HepG2 (cell line): ENCODE measurements around the gene GSDMA. TPM values are rescaled to one million over a fixed set of nuclear protein-coding genes. Genes with fewer than 3 reads are reported as not detected.

Experiments
- AGO1 ChIP-seq: fragments of 200-400 bp; formaldehyde crosslinking; IDR thresholded peaks from 2 replicates; pipeline ENCODE4 v1.6.1; 2017; ENCODE audit warnings: mild to moderate bottlenecking, low read depth, low read length, moderate library complexity; ENCODE audit not compliant: poor library complexity, severe bottlenecking
- CBFB ChIP-seq: sonication (generic); formaldehyde crosslinking; IDR thresholded peaks from 2 replicates; pipeline ENCODE4 v1.4.0; 2020; ENCODE audit warnings: missing genetic modification reagents
- EHMT2 ChIP-seq: fragments of 200-600 bp; sonication (generic); IDR thresholded peaks from 2 replicates; pipeline ENCODE4 v1.7.0; 2017; ENCODE audit warnings: antibody characterized with exemption, low read depth, low read length, borderline replicate concordance
- ELF3 ChIP-seq: IDR thresholded peaks from 2 replicates; pipeline ENCODE4 v1.6.1; 2016; ENCODE audit warnings: missing genetic modification reagents, missing compliant biosample characterization
- HNRNPK ChIP-seq: fragments of 200-400 bp; formaldehyde crosslinking; IDR thresholded peaks from 2 replicates; pipeline ENCODE4 v1.6.1; 2018; ENCODE audit warnings: low read length, low read depth, moderate library complexity, mild to moderate bottlenecking; ENCODE audit not compliant: poor library complexity, severe bottlenecking
- HOXA7 ChIP-seq: sonication (generic); formaldehyde crosslinking; IDR thresholded peaks from 2 replicates; pipeline ENCODE4 v1.8.1; 2022; ENCODE audit warnings: mild to moderate bottlenecking, missing genetic modification reagents, moderate library complexity
- KLF6 ChIP-seq: IDR thresholded peaks from 2 replicates; pipeline ENCODE4 v1.8.0; 2016; ENCODE audit warnings: missing biosample characterization, missing genetic modification reagents
- MED13 ChIP-seq: sonication (generic); formaldehyde crosslinking; IDR thresholded peaks from 2 replicates; pipeline ENCODE4 v1.5.0; 2020; ENCODE audit warnings: missing genetic modification reagents
- MEF2D ChIP-seq: sonication (generic); formaldehyde crosslinking; IDR thresholded peaks from 2 replicates; pipeline ENCODE4 v1.5.1; 2020; ENCODE audit warnings: mild to moderate bottlenecking, missing genetic modification reagents
- NR2C2 ChIP-seq: sonication (generic); formaldehyde crosslinking; IDR thresholded peaks from 2 replicates; pipeline ENCODE4 v1.4.0; 2020; ENCODE audit warnings: missing genetic modification reagents, mild to moderate bottlenecking, moderate library complexity, borderline replicate concordance
- SKI ChIP-seq: fragments of 450-650 bp; IDR thresholded peaks from one replicate; pipeline ENCODE4 v1.6.1; 2018; ENCODE audit warnings: mild to moderate bottlenecking; ENCODE audit not compliant: partially characterized antibody
- TOPORS ChIP-seq: sonication (generic); formaldehyde crosslinking; IDR thresholded peaks from 2 replicates; pipeline ENCODE4 v1.8.0; 2023; ENCODE audit warnings: mild to moderate bottlenecking, missing genetic modification reagents
- ZFP90 ChIP-seq: sonication (generic); formaldehyde crosslinking; IDR thresholded peaks from 2 replicates; pipeline ENCODE4 v1.8.0; 2022; ENCODE audit warnings: missing genetic modification reagents, mild to moderate bottlenecking, inconsistent platforms, borderline replicate concordance
- ZNF337 ChIP-seq: sonication (generic); formaldehyde crosslinking; IDR thresholded peaks from 2 replicates; pipeline ENCODE4 v1.5.1; 2020; ENCODE audit warnings: missing genetic modification reagents, low read depth, mild to moderate bottlenecking, borderline replicate concordance
- ZNF432 ChIP-seq: sonication (generic); formaldehyde crosslinking; IDR thresholded peaks from 2 replicates; pipeline ENCODE4 v1.5.0; 2020; ENCODE audit warnings: missing genetic modification reagents, mild to moderate bottlenecking, borderline replicate concordance
- ZNF75D ChIP-seq: sonication (generic); formaldehyde crosslinking; IDR thresholded peaks from 2 replicates; pipeline ENCODE4 v1.8.1; 2023; ENCODE audit warnings: missing genetic modification reagents, mild to moderate bottlenecking, borderline replicate concordance
- polyA plus RNA-seq, 8 experiments: library from polyadenylated mRNA; depleted of rRNA in 3 of 8; stranded (reverse) in 7 of 8; unstranded in 1 of 8; fragments of >200 nt; fragmentation: Illumina TruSeq in 4 of 8; extraction: Trizol in 4 of 8; gene quantifications; 2 replicates each; pipeline versions ENCODE4 v1.2.1 to v1.2.3, GENCODE V29; 2011 to 2016; ENCODE audit warnings: low read depth in 4 of 8, missing spikeins in 1 of 8, mixed read lengths in 1 of 8; ENCODE audit not compliant: insufficient read depth in 1 of 8
- total RNA-seq, 5 experiments: library from RNA; depleted of rRNA; stranded (reverse); fragments of >200 nt; fragmentation: Illumina TruSeq; extraction: Trizol; gene quantifications; 2 replicates each; pipeline ENCODE4 v1.2.3, GENCODE V29; 2016; ENCODE audit warnings: low read depth in 1 of 5
- TF ChIP-seq, protein P1 (sequence below): sonication (generic); formaldehyde crosslinking; IDR thresholded peaks from 2 replicates; pipeline ENCODE4 v1.4.0; 2020; ENCODE audit warnings: missing genetic modification reagents
- TF ChIP-seq, protein P2 (sequence below): sonication (generic); formaldehyde crosslinking; IDR thresholded peaks from 2 replicates; pipeline ENCODE4 v1.5.1; 2020; ENCODE audit warnings: mild to moderate bottlenecking, moderate library complexity, missing genetic modification reagents
- TF ChIP-seq, protein P3 (sequence below): sonication (generic); formaldehyde crosslinking; IDR thresholded peaks from 2 replicates; pipeline ENCODE4 v1.4.0; 2020; ENCODE audit warnings: missing genetic modification reagents
- TF ChIP-seq, protein P4 (sequence below): sonication (generic); formaldehyde crosslinking; IDR thresholded peaks from 2 replicates; pipeline ENCODE4 v1.8.1; 2023; ENCODE audit warnings: mild to moderate bottlenecking, missing genetic modification reagents

Gene GSDMA
- total and polyA plus RNA-seq, 2 of the 13 experiments (the other 11 are each of a cell fraction or from before 2014, with no cell fraction given), result not detected

DNA sequence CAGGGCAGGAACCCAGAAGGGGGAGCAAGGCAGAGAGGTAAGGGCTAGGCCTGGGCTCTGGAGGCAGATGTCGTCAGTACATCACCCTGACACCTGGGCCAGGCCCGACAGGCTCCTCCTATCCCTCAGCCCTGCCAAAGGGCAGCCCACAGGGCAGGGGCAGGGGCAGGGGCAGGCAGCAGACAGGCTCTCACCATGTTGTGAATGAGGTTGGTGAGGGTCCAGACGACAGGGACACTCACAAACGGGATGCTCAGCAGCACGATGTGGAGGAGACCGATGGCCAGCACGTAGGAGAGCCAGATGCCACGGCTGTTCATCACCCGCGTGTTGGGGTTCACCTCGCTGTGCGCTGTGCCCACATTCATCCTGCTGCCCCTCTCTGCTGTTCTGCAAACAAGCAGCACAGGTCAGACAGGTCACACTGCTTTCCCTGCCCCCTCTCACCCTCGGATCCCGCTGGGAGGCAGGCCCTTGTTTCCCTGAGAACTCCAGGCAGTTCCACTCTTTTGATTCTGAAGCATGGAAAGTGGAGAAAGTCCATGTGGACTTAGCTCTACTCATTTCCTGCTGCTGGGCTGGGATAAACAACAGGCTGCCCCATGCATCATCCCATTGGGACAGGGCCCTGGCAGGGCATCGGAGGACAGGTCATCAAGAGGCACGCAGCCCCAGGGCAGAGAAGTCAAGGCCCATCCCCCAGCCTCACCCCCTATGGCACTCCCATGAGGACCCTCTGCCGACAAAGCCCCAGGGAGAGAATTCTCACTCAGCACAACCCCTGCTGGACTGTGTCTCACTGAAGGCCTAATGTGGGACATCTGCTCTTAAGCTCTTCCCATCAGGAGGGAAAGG lies 38.7 kb upstream of the GSDMA start (continued):
- TF ChIP-seq SKI, result peak; percentile 88
- no peak for TF ChIP-seq AGO1
- TF ChIP-seq, protein P1, sequence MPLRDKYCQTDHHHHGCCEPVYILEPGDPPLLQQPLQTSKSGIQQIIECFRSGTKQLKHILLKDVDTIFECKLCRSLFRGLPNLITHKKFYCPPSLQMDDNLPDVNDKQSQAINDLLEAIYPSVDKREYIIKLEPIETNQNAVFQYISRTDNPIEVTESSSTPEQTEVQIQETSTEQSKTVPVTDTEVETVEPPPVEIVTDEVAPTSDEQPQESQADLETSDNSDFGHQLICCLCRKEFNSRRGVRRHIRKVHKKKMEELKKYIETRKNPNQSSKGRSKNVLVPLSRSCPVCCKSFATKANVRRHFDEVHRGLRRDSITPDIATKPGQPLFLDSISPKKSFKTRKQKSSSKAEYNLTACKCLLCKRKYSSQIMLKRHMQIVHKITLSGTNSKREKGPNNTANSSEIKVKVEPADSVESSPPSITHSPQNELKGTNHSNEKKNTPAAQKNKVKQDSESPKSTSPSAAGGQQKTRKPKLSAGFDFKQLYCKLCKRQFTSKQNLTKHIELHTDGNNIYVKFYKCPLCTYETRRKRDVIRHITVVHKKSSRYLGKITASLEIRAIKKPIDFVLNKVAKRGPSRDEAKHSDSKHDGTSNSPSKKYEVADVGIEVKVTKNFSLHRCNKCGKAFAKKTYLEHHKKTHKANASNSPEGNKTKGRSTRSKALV (CRISPR knock-in tag), result peak; percentile 96
- peak; percentile 90 for TF ChIP-seq KLF6
- TF ChIP-seq EHMT2, result no peak
- TF ChIP-seq MED13 (CRISPR knock-in tag), result no peak
- TF ChIP-seq TOPORS, result peak; percentile 92
- no peak for TF ChIP-seq ZNF75D
- TF ChIP-seq CBFB, result peak; percentile 43; the same call in 1 of the 2 replicates
- TF ChIP-seq NR2C2 (CRISPR knock-in tag), result peak; percentile 90
- TF ChIP-seq, protein P2, sequence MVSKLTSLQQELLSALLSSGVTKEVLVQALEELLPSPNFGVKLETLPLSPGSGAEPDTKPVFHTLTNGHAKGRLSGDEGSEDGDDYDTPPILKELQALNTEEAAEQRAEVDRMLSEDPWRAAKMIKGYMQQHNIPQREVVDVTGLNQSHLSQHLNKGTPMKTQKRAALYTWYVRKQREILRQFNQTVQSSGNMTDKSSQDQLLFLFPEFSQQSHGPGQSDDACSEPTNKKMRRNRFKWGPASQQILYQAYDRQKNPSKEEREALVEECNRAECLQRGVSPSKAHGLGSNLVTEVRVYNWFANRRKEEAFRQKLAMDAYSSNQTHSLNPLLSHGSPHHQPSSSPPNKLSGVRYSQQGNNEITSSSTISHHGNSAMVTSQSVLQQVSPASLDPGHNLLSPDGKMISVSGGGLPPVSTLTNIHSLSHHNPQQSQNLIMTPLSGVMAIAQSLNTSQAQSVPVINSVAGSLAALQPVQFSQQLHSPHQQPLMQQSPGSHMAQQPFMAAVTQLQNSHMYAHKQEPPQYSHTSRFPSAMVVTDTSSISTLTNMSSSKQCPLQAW (CRISPR knock-in tag), result peak; percentile 98
- peak; percentile 94 for TF ChIP-seq ZNF337 (CRISPR knock-in tag)
- no peak for TF ChIP-seq ZNF432 (CRISPR knock-in tag)
- TF ChIP-seq, protein P3, sequence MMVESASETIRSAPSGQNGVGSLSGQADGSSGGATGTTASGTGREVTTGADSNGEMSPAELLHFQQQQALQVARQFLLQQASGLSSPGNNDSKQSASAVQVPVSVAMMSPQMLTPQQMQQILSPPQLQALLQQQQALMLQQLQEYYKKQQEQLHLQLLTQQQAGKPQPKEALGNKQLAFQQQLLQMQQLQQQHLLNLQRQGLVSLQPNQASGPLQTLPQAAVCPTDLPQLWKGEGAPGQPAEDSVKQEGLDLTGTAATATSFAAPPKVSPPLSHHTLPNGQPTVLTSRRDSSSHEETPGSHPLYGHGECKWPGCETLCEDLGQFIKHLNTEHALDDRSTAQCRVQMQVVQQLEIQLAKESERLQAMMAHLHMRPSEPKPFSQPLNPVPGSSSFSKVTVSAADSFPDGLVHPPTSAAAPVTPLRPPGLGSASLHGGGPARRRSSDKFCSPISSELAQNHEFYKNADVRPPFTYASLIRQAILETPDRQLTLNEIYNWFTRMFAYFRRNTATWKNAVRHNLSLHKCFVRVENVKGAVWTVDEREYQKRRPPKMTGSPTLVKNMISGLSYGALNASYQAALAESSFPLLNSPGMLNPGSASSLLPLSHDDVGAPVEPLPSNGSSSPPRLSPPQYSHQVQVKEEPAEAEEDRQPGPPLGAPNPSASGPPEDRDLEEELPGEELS, result peak; percentile 98
- TF ChIP-seq, protein P4, sequence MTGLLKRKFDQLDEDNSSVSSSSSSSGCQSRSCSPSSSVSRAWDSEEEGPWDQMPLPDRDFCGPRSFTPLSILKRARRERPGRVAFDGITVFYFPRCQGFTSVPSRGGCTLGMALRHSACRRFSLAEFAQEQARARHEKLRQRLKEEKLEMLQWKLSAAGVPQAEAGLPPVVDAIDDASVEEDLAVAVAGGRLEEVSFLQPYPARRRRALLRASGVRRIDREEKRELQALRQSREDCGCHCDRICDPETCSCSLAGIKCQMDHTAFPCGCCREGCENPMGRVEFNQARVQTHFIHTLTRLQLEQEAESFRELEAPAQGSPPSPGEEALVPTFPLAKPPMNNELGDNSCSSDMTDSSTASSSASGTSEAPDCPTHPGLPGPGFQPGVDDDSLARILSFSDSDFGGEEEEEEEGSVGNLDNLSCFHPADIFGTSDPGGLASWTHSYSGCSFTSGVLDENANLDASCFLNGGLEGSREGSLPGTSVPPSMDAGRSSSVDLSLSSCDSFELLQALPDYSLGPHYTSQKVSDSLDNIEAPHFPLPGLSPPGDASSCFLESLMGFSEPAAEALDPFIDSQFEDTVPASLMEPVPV (CRISPR knock-in tag), result peak; percentile 95
- no peak for TF ChIP-seq HNRNPK
- peak; percentile 99 for TF ChIP-seq ELF3 (CRISPR knock-in tag)
- peak; percentile 92 for TF ChIP-seq ZFP90
- TF ChIP-seq MEF2D (CRISPR knock-in tag), result peak; percentile 96; the same call in 1 of the 2 replicates
- TF ChIP-seq HOXA7, result no peak
